ENCODE data around the gene PYGO2.

GRCh38 chr1:154989195-154989860, 27.7 kb upstream of the PYGO2 start:
- TF ChIP-seq CTCF (IDR thresholded peaks at IDR 0.05) (no peak), POLR2AphosphoS5 (IDR thresholded peaks at IDR 0.05) (no peak)

Measured in prostate gland (tissue), 2 donors.